Measurements from ENCODE around the gene LRFN2. TPM values are rescaled to one million over a fixed set of nuclear protein-coding genes. Genes with fewer than 3 reads are reported as not detected.

LRFN2 gene
- total RNA-seq, 1 experiment from 2014 or later: not detected

DNA sequence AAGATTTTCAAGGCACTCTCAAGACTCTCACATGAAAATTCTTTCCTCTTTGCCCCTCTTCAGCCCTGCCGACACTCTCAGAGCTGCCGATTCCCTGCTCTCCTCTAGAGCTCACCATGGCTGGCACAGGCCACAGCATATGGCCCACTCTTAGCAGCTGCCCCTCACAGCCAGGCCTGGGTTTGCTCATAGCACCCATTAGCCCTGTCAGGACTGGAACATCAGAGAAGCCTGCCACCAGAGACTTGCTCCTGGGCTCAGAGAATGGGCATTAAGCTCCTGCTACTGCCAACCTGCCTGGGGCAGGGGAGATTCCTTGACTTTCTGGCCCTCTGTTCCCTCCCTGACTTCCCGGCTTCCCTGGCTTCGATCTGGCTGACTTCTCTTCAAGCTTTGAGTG is 96.7 kb downstream of the LRFN2 start:
- no peak overlapping the region for H3K4me2 ChIP-seq (ENCODE audit: low read length)
- BruUV-seq (replicated peaks): no TSS peak
- H2AFZ ChIP-seq (ENCODE audit: low read length): no peak overlapping the region
- no peaks in the 10 kb centered on the region for H3K79me2 ChIP-seq (ENCODE audit: low read length)
- H3K4me3 ChIP-seq (ENCODE audit: low read length): no peak overlapping the region
- DNase-seq: no peak
- no peak overlapping the region for H3K27ac ChIP-seq (ENCODE audit: low read length)
- no peaks in the 10 kb centered on the region for H3K9me2 ChIP-seq (replicated peaks; ENCODE audit: low read length)
- peaks cover 19% of the 10 kb centered on the region for H3K27me3 ChIP-seq (ENCODE audit: low read length)
- no peaks in the 10 kb centered on the region for H3K4me1 ChIP-seq (ENCODE audit: insufficient read depth, low read length)
- ChIA-PET POLR2A (ENCODE audit: unreplicated experiment) (no interaction called here), CTCF (no interaction called here)
- H3K9me3 ChIP-seq (ENCODE audit: low read length): no peaks in the 10 kb centered on the region
- no peaks in the 10 kb centered on the region for H4K20me1 ChIP-seq (ENCODE audit: low read length)
- H3K36me3 ChIP-seq (ENCODE audit: low read depth, low read length): no peaks in the 10 kb centered on the region
- TF ChIP-seq EZH2 (IDR thresholded peaks at IDR 0.05; ENCODE audit: low read length, unreplicated experiment): no peak
- TF ChIP-seq EZH2phosphoT487 (IDR thresholded peaks at IDR 0.05; ENCODE audit: borderline replicate concordance, low read length): no peak
- intact Hi-C loops (cut with micrococcal nuclease): no loop called here
- H3F3A ChIP-seq (ENCODE audit: low read length, unreplicated experiment): no peaks in the 10 kb centered on the region
- no peak for ATAC-seq
- no peak overlapping the region for H3K9ac ChIP-seq (ENCODE audit: low read length)

DNA sequence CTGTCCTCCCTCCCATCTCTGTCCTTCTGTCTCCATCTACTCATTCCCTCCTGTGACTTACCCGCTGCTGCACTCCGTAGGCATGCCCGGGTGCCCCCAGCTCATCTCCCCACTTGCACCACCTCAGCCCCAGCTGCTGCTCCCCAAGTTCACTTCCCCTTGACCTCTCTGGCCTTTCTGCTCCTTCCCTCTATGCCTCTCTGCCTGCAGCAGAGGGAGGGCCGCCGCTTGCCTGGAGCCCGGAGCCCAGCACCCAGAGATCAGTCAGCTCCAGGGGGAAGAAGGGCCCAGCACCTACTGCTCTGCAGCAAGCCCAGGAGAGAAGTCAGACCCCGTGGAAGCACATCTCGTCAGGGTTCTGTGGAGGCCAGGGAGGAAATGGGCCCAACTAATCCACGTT is 97.4 kb downstream of the LRFN2 start:
- H3K9me2 ChIP-seq (replicated peaks; ENCODE audit: low read length): no peaks in the 10 kb centered on the region
- TF ChIP-seq EZH2phosphoT487 (IDR thresholded peaks at IDR 0.05; ENCODE audit: borderline replicate concordance, low read length): no peak
- peaks cover 23% of the 10 kb centered on the region for H3K27me3 ChIP-seq (ENCODE audit: low read length)
- H4K20me1 ChIP-seq (ENCODE audit: low read length): no peaks in the 10 kb centered on the region
- H3K9me3 ChIP-seq (ENCODE audit: low read length): no peaks in the 10 kb centered on the region
- H3K4me2 ChIP-seq (ENCODE audit: low read length): no peak overlapping the region
- no peaks in the 10 kb centered on the region for H3K36me3 ChIP-seq (ENCODE audit: low read depth, low read length)
- H3K27ac ChIP-seq (ENCODE audit: low read length): no peak overlapping the region
- ChIA-PET POLR2A (ENCODE audit: unreplicated experiment) (no interaction called here), CTCF (no interaction called here)
- H3F3A ChIP-seq (ENCODE audit: low read length, unreplicated experiment): no peaks in the 10 kb centered on the region
- ATAC-seq: no peak
- DNase-seq: no peak
- H3K79me2 ChIP-seq (ENCODE audit: low read length): no peaks in the 10 kb centered on the region
- H3K4me3 ChIP-seq (ENCODE audit: low read length): no peak overlapping the region
- H3K9ac ChIP-seq (ENCODE audit: low read length): no peak overlapping the region
- intact Hi-C loops (cut with micrococcal nuclease): no loop called here
- H2AFZ ChIP-seq (ENCODE audit: low read length): no peak overlapping the region
- BruUV-seq (replicated peaks): no TSS peak
- no peaks in the 10 kb centered on the region for H3K4me1 ChIP-seq (ENCODE audit: insufficient read depth, low read length)

DNA sequence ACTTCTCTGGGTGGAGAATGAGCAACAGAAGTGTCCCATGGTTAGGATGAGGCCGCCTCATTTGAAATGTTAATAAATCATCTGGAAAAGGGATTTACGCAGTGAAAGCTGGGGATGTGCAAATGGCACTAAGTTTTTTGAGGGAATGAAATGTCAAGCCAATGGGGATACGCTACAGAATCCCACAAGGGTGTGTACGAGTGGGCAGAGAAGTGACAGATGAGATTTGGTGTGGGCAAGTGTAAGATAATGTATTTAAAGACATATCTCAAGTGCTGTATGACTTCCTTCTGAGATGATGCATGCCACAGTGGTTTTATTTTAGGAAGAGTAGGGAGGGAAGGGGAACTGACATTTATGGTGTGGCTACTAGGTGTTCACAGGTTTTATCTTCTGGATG is 100.6 kb downstream of the LRFN2 start:
- intact Hi-C loops (cut with micrococcal nuclease): no loop called here
- POLR2A ChIA-PET (ENCODE audit: unreplicated experiment): no interaction called here
- no peaks in the 10 kb centered on the region for H3K9me3 ChIP-seq (ENCODE audit: low read length)
- H3K79me2 ChIP-seq (ENCODE audit: low read length): no peaks in the 10 kb centered on the region
- no peak overlapping the region for H3K9ac ChIP-seq (ENCODE audit: low read length)
- no TSS peak for BruUV-seq (replicated peaks)
- H3K27me3 ChIP-seq (ENCODE audit: low read length): peaks cover 23% of the 10 kb centered on the region
- H3K4me1 ChIP-seq (ENCODE audit: insufficient read depth, low read length): no peaks in the 10 kb centered on the region
- CTCF ChIA-PET: no interaction called here
- no peak for ATAC-seq
- H4K20me1 ChIP-seq (ENCODE audit: low read length): no peaks in the 10 kb centered on the region
- H3K4me3 ChIP-seq (ENCODE audit: low read length): no peak overlapping the region
- DNase-seq: no peak
- no peak overlapping the region for H2AFZ ChIP-seq (ENCODE audit: low read length)
- H3K9me2 ChIP-seq (replicated peaks; ENCODE audit: low read length): no peaks in the 10 kb centered on the region
- no peaks in the 10 kb centered on the region for H3K36me3 ChIP-seq (ENCODE audit: low read depth, low read length)
- H3F3A ChIP-seq (ENCODE audit: low read length, unreplicated experiment): no peaks in the 10 kb centered on the region
- TF ChIP-seq, protein P1, sequence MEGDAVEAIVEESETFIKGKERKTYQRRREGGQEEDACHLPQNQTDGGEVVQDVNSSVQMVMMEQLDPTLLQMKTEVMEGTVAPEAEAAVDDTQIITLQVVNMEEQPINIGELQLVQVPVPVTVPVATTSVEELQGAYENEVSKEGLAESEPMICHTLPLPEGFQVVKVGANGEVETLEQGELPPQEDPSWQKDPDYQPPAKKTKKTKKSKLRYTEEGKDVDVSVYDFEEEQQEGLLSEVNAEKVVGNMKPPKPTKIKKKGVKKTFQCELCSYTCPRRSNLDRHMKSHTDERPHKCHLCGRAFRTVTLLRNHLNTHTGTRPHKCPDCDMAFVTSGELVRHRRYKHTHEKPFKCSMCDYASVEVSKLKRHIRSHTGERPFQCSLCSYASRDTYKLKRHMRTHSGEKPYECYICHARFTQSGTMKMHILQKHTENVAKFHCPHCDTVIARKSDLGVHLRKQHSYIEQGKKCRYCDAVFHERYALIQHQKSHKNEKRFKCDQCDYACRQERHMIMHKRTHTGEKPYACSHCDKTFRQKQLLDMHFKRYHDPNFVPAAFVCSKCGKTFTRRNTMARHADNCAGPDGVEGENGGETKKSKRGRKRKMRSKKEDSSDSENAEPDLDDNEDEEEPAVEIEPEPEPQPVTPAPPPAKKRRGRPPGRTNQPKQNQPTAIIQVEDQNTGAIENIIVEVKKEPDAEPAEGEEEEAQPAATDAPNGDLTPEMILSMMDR (conservative IDR thresholded peaks at IDR 0.05; ENCODE audit: low read depth, low read length): no peak
- no peak for TF ChIP-seq EZH2 (IDR thresholded peaks at IDR 0.05; ENCODE audit: low read length, unreplicated experiment)
- no peak for TF ChIP-seq EZH2phosphoT487 (IDR thresholded peaks at IDR 0.05; ENCODE audit: borderline replicate concordance, low read length)
- no peak overlapping the region for H3K27ac ChIP-seq (ENCODE audit: low read length)
- no peak overlapping the region for H3K4me2 ChIP-seq (ENCODE audit: low read length)

DNA sequence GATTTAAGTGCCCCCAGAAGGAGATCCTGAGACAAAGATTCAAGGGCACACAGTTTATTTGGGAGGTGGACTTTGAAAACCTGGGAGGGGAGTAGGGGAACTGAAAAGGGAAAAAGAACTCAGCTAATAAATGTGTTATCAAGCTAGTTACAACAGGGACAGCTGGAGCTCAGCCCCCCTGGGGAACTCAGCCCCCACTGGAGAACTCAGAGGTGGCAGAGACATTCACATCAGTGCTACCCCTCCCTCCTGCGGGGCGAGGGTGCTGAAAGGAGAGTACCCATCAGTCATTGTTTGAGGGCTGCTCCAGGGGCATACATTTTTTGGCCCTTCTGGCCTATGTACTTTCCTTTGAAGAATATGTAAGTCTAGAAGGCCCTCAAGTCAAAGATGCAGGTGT is 101.4 kb downstream of the LRFN2 start:
- Histone ChIP-seq H3K79me2 (ENCODE audit: low read length) (no peaks in the 10 kb centered on the region), H3K9me3 (ENCODE audit: low read length) (no peaks in the 10 kb centered on the region), H3K9ac (ENCODE audit: low read length) (no peak overlapping the region), H3K4me3 (ENCODE audit: low read length) (no peak overlapping the region), H3K36me3 (ENCODE audit: low read depth, low read length) (no peaks in the 10 kb centered on the region), H2AFZ (ENCODE audit: low read length) (no peak overlapping the region), H3K9me2 (replicated peaks; ENCODE audit: low read length) (no peaks in the 10 kb centered on the region), H3K4me2 (ENCODE audit: low read length) (no peak overlapping the region), H3K4me1 (ENCODE audit: insufficient read depth, low read length) (no peaks in the 10 kb centered on the region), H3K27ac (ENCODE audit: low read length) (no peak overlapping the region), H3K27me3 (ENCODE audit: low read length) (peaks cover 23% of the 10 kb centered on the region), H3F3A (ENCODE audit: low read length, unreplicated experiment) (no peaks in the 10 kb centered on the region), H4K20me1 (ENCODE audit: low read length) (no peaks in the 10 kb centered on the region)
- DNase-seq: no peak
- ChIA-PET CTCF (no interaction called here), POLR2A (ENCODE audit: unreplicated experiment) (no interaction called here)
- TF ChIP-seq EZH2 (IDR thresholded peaks at IDR 0.05; ENCODE audit: low read length, unreplicated experiment) (no peak), EZH2phosphoT487 (IDR thresholded peaks at IDR 0.05; ENCODE audit: borderline replicate concordance, low read length) (no peak)
- TF ChIP-seq, protein P1 (conservative IDR thresholded peaks at IDR 0.05; ENCODE audit: low read depth, low read length): no peak
- intact Hi-C loops (cut with micrococcal nuclease): no loop called here
- no TSS peak for BruUV-seq (replicated peaks)
- ATAC-seq: no peak
